ENCODE data around the gene SEC22A. TPM values are rescaled to one million over a fixed set of nuclear protein-coding genes. Genes with fewer than 3 reads are reported as not detected.

Gene SEC22A
- total and polyA plus RNA-seq, 10 of the 15 experiments (the other 5 are each of a cell fraction or from before 2014, with no cell fraction given) = 19.3 to 70.3 (median 36.7) TPM

DNA sequence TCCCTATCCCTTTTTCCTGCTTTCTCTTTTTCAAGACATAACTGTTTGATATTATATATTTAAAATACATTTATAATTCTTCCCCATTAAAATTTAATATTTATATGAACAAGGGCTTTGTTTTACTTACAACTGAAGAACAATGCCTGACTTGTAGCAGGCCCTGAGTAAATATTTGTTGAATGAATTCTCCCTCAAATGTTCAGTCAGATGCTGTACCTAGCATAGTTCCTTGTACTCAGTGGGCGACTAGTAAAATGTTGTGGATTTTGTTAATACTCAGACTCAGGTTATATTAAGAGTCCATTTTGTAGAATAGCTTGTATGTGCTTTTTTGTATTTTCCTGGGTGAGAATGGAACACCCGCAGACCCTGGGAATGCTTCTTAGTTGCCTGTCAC lies 69.1 kb downstream of the SEC22A start (continued):
- TF ChIP-seq ZNF687 (IDR thresholded peaks at IDR 0.05) (no peak), CBX5 (IDR thresholded peaks at IDR 0.05; ENCODE audit: low read depth) (no peak)

- ChIA-PET RAD21 (ENCODE audit: unreplicated experiment) (no interaction called here), SMC1A (ENCODE audit: uncharacterized antibody, unreplicated experiment) (no interaction called here), CTCF (interaction anchor here (1.3 kb wide), 1 partner anchor 15 kb away, joined by 4 read pairs; no protein-coding TSS in a partner anchor), POLR2A (interaction anchor here (1.0 kb wide), 1 partner anchor 15 kb away, joined by 7 read pairs; no protein-coding TSS in a partner anchor)
- Histone ChIP-seq H3K27ac (ENCODE audit: control insufficient read depth, insufficient read depth) (no peak overlapping the region), H3K36me3 (ENCODE audit: control insufficient read depth in 2 of 2, insufficient read depth in 2 of 2, low read length in 1 of 2) (no peaks in the 10 kb centered on the region), H3K9ac (ENCODE audit: control insufficient read depth, insufficient read depth, low read length) (no peak overlapping the region), H4K20me1 (ENCODE audit: control insufficient read depth, insufficient read depth) (no peaks in the 10 kb centered on the region), H3K4me1 (ENCODE audit: control insufficient read depth, insufficient read depth, low read length) (no peaks in the 10 kb centered on the region), H2AFZ (ENCODE audit: control insufficient read depth, low read depth, low read length) (no peak overlapping the region), H3K27me3 (replicated peaks in 1 of 2; ENCODE audit: control insufficient read depth in 2 of 2, insufficient read depth in 2 of 2, low read length in 1 of 2) (no peaks in the 10 kb centered on the region), H3K4me2 (ENCODE audit: control insufficient read depth, insufficient read depth) (no peak overlapping the region), H3K4me3 (no peak overlapping the region), H3K79me2 (ENCODE audit: control insufficient read depth, insufficient read depth, low read length) (no peaks in the 10 kb centered on the region), H3K9me3 (replicated peaks; ENCODE audit: control insufficient read depth, insufficient read depth, low read length) (no peaks in the 10 kb centered on the region)
- intact Hi-C loops (cut with micrococcal nuclease; ENCODE audit: unreplicated experiment) = no loop called here
- ATAC-seq = no peak
- WGBS (ENCODE audit: insufficient coverage, insufficient replicate concordance, low lambda C conversion rate, missing lambda C conversion rate) = 78% methylated on average over 5 of the region's 5 CpGs
- no peak for FAIRE-seq
- BruUV-seq (replicated peaks) = no TSS peak
- no peak for DNase-seq (ENCODE audit: low read depth, low spot score)
- in situ Hi-C loops (cut with MboI) = no loop called here
- TF ChIP-seq ATF7 (IDR thresholded peaks at IDR 0.05; ENCODE audit: low read depth) = no peak
- TF ChIP-seq ATF3 (IDR thresholded peaks at IDR 0.05; ENCODE audit: borderline replicate concordance, extremely low read depth, low read depth, low read length) = no peak
- TF ChIP-seq, protein P1, sequence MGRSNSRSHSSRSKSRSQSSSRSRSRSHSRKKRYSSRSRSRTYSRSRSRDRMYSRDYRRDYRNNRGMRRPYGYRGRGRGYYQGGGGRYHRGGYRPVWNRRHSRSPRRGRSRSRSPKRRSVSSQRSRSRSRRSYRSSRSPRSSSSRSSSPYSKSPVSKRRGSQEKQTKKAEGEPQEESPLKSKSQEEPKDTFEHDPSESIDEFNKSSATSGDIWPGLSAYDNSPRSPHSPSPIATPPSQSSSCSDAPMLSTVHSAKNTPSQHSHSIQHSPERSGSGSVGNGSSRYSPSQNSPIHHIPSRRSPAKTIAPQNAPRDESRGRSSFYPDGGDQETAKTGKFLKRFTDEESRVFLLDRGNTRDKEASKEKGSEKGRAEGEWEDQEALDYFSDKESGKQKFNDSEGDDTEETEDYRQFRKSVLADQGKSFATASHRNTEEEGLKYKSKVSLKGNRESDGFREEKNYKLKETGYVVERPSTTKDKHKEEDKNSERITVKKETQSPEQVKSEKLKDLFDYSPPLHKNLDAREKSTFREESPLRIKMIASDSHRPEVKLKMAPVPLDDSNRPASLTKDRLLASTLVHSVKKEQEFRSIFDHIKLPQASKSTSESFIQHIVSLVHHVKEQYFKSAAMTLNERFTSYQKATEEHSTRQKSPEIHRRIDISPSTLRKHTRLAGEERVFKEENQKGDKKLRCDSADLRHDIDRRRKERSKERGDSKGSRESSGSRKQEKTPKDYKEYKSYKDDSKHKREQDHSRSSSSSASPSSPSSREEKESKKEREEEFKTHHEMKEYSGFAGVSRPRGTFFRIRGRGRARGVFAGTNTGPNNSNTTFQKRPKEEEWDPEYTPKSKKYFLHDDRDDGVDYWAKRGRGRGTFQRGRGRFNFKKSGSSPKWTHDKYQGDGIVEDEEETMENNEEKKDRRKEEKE (IDR thresholded peaks at IDR 0.05) = no peak
- TF ChIP-seq YBX1 (IDR thresholded peaks at IDR 0.05) = no peak
- no peak for TF ChIP-seq SRF (IDR thresholded peaks at IDR 0.05; ENCODE audit: low read depth in 2 of 2, low read length in 2 of 2)
- TF ChIP-seq BRCA1 (IDR thresholded peaks at IDR 0.05; ENCODE audit: low read depth, low read length) = no peak
- TF ChIP-seq ESRRA (IDR thresholded peaks at IDR 0.05; ENCODE audit: low read length) = no peak
- no peak for TF ChIP-seq HDAC2 (IDR thresholded peaks at IDR 0.05)
- TF ChIP-seq SPI1 (IDR thresholded peaks at IDR 0.05; ENCODE audit: borderline replicate concordance, insufficient read depth, low read depth, low read length) = no peak
These were observed 69.9 kb downstream of the SEC22A start for GRCh38 chr3:123271466-123272159.

Measured in GM12878 (cell line).